GM12892 (cell line): ENCODE measurements around the gene EPHB4.

Experiments
- POLR2A ChIP-seq: IDR thresholded peaks from 2 replicates; pipeline ENCODE4 v1.6.1; 2011; ENCODE audit warnings: low read depth, low read length, control low read depth
- POLR2AphosphoS5 ChIP-seq: IDR thresholded peaks from 2 replicates; pipeline ENCODE4 v1.6.1; 2011; ENCODE audit warnings: low read depth, low read length, control low read depth
- TAF1 ChIP-seq: IDR thresholded peaks from 2 replicates; pipeline ENCODE4 v1.6.1; 2011; ENCODE audit warnings: low read depth, mild to moderate bottlenecking, control low read depth, low read length, borderline replicate concordance

DNA sequence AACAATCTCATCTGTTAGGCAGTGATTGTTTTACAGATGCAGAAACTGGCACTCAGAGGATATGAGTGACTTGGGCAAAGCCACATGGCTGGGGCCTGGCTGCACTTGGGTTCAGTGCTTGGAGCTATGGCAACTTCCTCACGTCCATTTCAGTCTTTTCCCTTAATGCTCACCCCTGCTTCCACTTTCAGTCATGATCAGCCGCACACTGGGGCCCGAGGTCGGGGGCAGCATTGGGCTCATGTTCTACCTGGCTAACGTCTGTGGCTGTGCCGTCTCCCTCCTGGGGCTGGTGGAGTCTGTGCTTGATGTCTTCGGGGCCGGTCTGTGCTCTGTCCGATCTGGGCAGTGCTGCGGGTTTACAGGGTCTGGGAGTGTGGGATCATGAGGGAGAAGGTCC is 28.2 kb upstream of the EPHB4 start:
- TF ChIP-seq POLR2A (no peak), POLR2AphosphoS5 (no peak), TAF1 (no peak)
